ENCODE measurements around the gene TRIO.

The TRIO gene

DNA sequence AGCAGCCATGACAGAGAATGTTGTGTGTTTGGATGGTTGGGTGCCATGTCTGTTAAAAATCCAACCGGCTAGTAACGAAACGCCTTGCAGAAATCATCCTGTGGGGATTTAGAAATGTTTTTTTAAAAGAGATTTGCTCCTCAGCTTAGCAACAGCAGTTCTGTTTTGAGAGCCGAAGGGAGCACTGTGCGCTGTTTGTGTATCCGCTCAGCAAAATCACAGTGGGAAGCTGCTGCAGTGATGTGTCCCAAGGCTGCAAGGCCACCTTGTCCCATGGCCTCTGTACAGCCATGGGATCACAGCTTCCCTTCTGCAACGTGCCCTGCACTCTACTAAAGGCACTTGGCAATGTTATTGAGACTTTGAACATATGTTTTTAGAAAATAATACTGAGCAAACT lies 40.9 kb downstream of the TRIO start:
- peak overlapping the region in 1 of 2 donors; percentile 45 for H3K4me3 ChIP-seq (ENCODE audit: low read depth in 1 of 2, low read length in 2 of 2)
- peak overlapping the region; percentile 32 for H3K9ac ChIP-seq (ENCODE audit: low read length)
- H3K27ac ChIP-seq (ENCODE audit: low read depth, low read length) = peak overlapping the region; percentile 92
- H3K27me3 ChIP-seq (ENCODE audit: control insufficient read depth in 1 of 2, insufficient read depth in 2 of 2, low read length in 2 of 2) = no peaks in the 10 kb centered on the region
- peaks cover 77% of the 10 kb centered on the region for H3K4me1 ChIP-seq (ENCODE audit: insufficient read depth, low read length)
- H3K9me3 ChIP-seq (ENCODE audit: low read length) = no peaks in the 10 kb centered on the region
- H3K36me3 ChIP-seq (ENCODE audit: insufficient read depth, low read length) = no peaks in the 10 kb centered on the region

GRCh38 chr5:14184725-14185124 lies 41.6 kb downstream of the TRIO start:
- Histone ChIP-seq H3K27ac (ENCODE audit: low read depth, low read length) (peak overlapping the region; percentile 92), H3K9me3 (ENCODE audit: low read length) (no peaks in the 10 kb centered on the region), H3K4me3 (ENCODE audit: low read depth in 1 of 2, low read length in 2 of 2) (peak overlapping the region in 1 of 2 donors; percentile 45), H3K36me3 (ENCODE audit: insufficient read depth, low read length) (no peaks in the 10 kb centered on the region), H3K9ac (ENCODE audit: low read length) (no peak overlapping the region), H3K27me3 (ENCODE audit: control insufficient read depth in 1 of 2, insufficient read depth in 2 of 2, low read length in 2 of 2) (no peaks in the 10 kb centered on the region), H3K4me1 (ENCODE audit: insufficient read depth, low read length) (peaks cover 80% of the 10 kb centered on the region)

DNA sequence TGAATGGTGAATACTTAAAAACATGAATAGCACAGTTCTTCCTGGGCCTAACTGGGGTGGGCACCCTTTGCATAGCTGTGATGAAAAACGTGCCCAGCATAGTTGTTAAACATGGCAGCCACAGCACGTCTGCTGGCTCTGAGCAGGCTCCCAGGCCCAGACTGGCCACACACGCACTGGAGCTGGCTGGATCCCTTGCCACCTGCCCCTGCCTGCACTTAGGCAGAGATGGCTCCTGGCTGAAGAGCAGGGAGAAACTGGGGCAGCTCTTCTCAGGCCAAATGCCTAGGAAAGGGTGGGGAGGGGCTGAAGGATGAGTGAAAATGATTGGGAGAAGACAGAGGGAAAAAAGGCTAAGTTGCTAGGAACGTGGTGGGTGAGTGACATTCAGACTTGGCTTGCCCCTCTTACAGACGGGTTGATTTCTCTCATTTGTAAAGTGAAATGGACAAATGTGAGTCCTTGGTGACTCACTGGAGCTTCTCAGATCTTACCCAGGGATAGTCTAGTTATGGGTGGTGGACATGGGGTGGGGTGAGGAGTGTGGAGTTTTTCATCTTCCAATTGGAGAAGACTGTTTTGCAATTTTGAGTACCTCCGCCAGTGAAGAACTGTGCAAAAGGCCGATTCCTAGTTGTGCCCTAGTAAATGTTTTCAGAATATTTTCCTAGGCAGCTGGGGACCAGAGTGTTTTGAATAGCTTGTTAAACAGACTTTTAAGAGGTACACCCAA lies 42.4 kb downstream of the TRIO start:
- H3K36me3 ChIP-seq (ENCODE audit: insufficient read depth, low read length) = no peaks in the 10 kb centered on the region
- H3K27me3 ChIP-seq (ENCODE audit: control insufficient read depth in 1 of 2, insufficient read depth in 2 of 2, low read length in 2 of 2) = no peaks in the 10 kb centered on the region
- no peaks in the 10 kb centered on the region for H3K9me3 ChIP-seq (ENCODE audit: low read length)
- peak overlapping the region in 1 of 2 donors; percentile 16 for H3K4me3 ChIP-seq (ENCODE audit: low read depth in 1 of 2, low read length in 2 of 2)
- H3K9ac ChIP-seq (ENCODE audit: low read length) = no peak overlapping the region
- peaks cover 82% of the 10 kb centered on the region for H3K4me1 ChIP-seq (ENCODE audit: insufficient read depth, low read length)
- peak overlapping the region; percentile 92 for H3K27ac ChIP-seq (ENCODE audit: low read depth, low read length)

DNA sequence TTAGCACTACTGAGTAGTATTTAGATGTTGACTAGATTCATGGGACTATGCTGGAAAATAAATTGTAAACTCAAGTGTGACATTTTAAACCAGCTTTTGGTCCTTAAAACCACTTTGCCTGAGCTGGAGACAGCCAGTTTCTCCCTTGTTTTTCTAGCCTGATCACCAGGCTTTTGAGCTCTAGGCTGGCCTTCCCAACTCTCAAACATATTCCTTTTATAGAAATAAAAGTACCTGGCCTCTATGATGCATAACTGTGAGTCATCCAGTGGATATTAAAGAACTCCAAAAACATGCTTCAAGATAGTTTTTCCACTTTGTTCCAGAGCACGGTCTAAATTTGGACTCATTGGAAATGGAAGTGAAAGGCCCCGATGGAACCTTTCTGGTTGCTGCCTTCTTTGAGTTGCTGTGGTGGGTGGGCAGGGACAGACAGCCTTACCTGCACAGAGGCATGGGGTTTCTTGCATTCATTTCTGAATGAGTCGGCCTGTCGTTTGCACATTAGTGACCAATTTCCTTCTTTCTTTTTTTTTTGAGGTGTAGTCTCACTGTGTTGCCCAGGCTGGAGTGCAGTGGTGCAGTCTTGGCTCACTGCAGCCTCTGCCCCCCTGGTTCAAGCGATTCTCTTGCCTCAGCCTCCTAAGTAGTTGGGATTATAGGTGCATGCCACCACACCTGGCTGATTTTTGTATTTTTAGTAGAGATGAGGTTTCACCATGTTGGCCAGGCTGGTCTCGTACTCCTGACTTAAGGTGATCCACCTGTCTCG lies 43.1 kb downstream of the TRIO start:
- no peaks in the 10 kb centered on the region for H3K36me3 ChIP-seq (ENCODE audit: insufficient read depth, low read length)
- H3K27me3 ChIP-seq (ENCODE audit: control insufficient read depth in 1 of 2, insufficient read depth in 2 of 2, low read length in 2 of 2) = no peaks in the 10 kb centered on the region
- no peak overlapping the region for H3K9ac ChIP-seq (ENCODE audit: low read length)
- H3K4me3 ChIP-seq (ENCODE audit: low read depth in 1 of 2, low read length in 2 of 2) = peak overlapping the region in 1 of 2 donors; percentile 16
- peaks cover 85% of the 10 kb centered on the region for H3K4me1 ChIP-seq (ENCODE audit: insufficient read depth, low read length)
- no peaks in the 10 kb centered on the region for H3K9me3 ChIP-seq (ENCODE audit: low read length)
- peak overlapping the region; percentile 92 for H3K27ac ChIP-seq (ENCODE audit: low read depth, low read length)

DNA sequence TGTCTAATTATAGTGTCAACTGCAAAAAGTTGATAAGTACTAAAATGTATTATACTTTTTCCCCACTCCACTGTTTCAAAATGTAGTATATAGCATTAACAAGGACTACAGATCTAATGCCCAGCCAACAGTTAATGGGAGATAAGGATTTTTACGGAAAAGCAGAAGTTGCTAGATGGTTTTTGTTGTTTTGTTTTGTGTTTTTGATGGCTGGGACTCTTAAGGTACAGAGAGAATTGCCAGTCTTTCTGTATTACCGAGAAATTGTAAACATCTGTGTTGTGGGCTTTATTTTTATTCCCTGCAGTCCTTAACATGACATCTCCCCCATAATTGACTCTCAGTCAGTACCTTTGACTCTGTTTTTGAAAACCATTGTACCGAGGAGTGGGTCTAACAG lies 44.0 kb downstream of the TRIO start:
- Histone ChIP-seq H3K4me1 (ENCODE audit: insufficient read depth, low read length) (peaks cover 76% of the 10 kb centered on the region), H3K27ac (ENCODE audit: low read depth, low read length) (peak overlapping the region; percentile 41), H3K4me3 (ENCODE audit: low read depth in 1 of 2, low read length in 2 of 2) (no peak overlapping the region)

GRCh38 chr5:14187660-14188059 lies 44.5 kb downstream of the TRIO start:
- no peaks in the 10 kb centered on the region for H3K27me3 ChIP-seq (ENCODE audit: control insufficient read depth in 1 of 2, insufficient read depth in 2 of 2, low read length in 2 of 2)
- no peak overlapping the region for H3K4me3 ChIP-seq (ENCODE audit: low read depth in 1 of 2, low read length in 2 of 2)
- H3K27ac ChIP-seq (ENCODE audit: low read depth, low read length) = peak overlapping the region; percentile 66
- no peaks in the 10 kb centered on the region for H3K9me3 ChIP-seq (ENCODE audit: low read length)
- no peak overlapping the region for H3K9ac ChIP-seq (ENCODE audit: low read length)
- no peaks in the 10 kb centered on the region for H3K36me3 ChIP-seq (ENCODE audit: insufficient read depth, low read length)
- peaks cover 71% of the 10 kb centered on the region for H3K4me1 ChIP-seq (ENCODE audit: insufficient read depth, low read length)

More for the DNA sequence above, 44.0 kb downstream of the TRIO start:
- Histone ChIP-seq H3K9me3 (ENCODE audit: low read length) (no peaks in the 10 kb centered on the region), H3K27me3 (ENCODE audit: control insufficient read depth in 1 of 2, insufficient read depth in 2 of 2, low read length in 2 of 2) (no peaks in the 10 kb centered on the region), H3K36me3 (ENCODE audit: insufficient read depth, low read length) (no peaks in the 10 kb centered on the region), H3K9ac (ENCODE audit: low read length) (no peak overlapping the region)

DNA sequence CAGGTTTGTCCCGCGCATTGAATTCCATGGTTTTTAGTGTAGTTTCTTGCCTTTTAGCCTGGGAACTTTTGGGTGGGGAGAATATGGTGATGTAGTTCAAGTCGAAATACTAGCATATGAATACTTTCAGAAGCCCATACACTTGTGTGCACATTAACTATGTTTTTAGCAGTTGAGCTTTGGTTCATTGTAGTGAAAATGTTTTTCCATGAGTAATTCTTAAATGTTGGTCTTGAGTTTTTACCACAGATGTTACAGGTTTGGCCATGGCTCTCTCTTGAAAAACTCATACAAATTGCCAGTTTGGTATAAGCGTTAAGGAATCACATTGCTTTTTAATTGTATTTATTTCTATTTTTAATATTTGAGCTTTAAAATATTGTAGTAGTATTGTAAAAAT lies 45.6 kb downstream of the TRIO start:
- Histone ChIP-seq H3K27ac (ENCODE audit: low read depth, low read length) (peak overlapping the region; percentile 57), H3K4me1 (ENCODE audit: insufficient read depth, low read length) (peaks cover 70% of the 10 kb centered on the region), H3K9me3 (ENCODE audit: low read length) (no peaks in the 10 kb centered on the region), H3K27me3 (ENCODE audit: control insufficient read depth in 1 of 2, insufficient read depth in 2 of 2, low read length in 2 of 2) (no peaks in the 10 kb centered on the region), H3K36me3 (ENCODE audit: insufficient read depth, low read length) (no peaks in the 10 kb centered on the region), H3K9ac (ENCODE audit: low read length) (peak overlapping the region; percentile 1), H3K4me3 (ENCODE audit: low read depth in 1 of 2, low read length in 2 of 2) (no peak overlapping the region)

DNA sequence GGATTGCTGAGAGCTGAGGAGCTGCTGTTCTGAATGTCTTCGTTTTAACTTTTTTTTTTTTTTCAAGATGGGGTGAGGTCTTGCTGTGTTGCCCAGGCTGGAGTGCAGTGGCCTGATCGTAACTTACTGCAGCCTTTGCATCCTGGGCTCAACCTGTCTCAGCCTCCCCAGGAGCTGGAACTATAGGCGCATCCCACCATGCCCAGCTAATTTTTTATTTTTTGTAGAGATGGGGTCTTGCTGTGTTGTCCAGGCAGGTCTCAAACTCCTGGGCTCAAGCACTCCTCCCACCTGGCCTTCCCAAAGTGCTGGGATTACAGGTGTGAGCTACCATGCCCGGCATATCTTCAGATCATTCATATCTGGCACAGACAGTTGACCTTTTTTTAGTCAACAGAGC lies 46.5 kb downstream of the TRIO start:
- no peak overlapping the region for H3K4me3 ChIP-seq (ENCODE audit: low read depth in 1 of 2, low read length in 2 of 2)
- H3K27me3 ChIP-seq (ENCODE audit: control insufficient read depth in 1 of 2, insufficient read depth in 2 of 2, low read length in 2 of 2) = no peaks in the 10 kb centered on the region
- no peak overlapping the region for H3K9ac ChIP-seq (ENCODE audit: low read length)
- H3K9me3 ChIP-seq (ENCODE audit: low read length) = no peaks in the 10 kb centered on the region
- no peaks in the 10 kb centered on the region for H3K36me3 ChIP-seq (ENCODE audit: insufficient read depth, low read length)
- H3K4me1 ChIP-seq (ENCODE audit: insufficient read depth, low read length) = peaks cover 64% of the 10 kb centered on the region
- H3K27ac ChIP-seq (ENCODE audit: low read depth, low read length) = peak overlapping the region; percentile 57

DNA sequence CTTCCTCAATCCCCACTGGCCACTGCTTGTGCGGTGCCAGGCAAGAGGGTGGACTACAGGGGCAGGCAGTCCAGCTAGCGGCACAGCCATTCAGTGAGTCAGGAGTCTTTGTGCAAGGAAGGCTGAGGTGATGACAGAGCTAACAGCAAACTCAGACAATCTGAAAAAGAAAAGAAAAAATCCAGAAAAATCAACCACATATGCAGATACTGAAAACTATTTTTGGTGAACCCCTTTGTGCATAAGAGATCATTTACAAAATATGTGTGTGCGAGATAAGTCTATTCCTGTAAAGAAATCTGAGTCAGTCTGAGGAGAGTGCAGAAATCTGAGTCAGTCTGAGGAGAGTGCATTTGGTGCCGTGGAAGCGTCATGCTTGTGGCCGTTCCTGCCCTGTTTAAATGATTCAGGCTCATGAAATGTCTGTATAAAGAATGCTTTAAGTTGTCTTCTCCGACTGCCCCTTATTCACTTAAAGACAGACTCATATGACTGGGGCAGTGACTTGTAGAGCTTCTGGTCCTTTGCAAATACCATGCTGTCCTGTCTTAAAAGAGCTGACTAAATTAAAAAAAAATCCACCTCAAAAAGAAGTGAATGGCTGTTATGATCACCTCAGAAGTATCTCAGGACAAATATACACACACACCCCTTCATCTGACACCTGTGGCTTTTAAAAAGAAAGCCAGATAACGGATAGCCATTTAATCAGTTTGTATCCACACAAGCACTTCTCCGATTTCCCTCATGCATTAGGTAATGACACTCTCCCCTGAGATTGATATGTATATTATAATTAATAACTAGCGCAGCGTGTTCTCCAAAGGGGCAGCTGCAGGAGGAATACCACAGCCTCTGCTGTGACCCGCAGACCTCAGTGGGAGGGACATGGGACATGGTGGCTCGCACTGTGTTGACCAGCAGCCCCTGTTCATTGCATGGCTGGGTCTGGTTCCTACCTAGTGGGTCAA lies 47.3 kb downstream of the TRIO start:
- H3K4me1 ChIP-seq (ENCODE audit: insufficient read depth, low read length) = peaks cover 56% of the 10 kb centered on the region
- H3K9me3 ChIP-seq (ENCODE audit: low read length) = no peaks in the 10 kb centered on the region
- no peak overlapping the region for H3K9ac ChIP-seq (ENCODE audit: low read length)
- no peaks in the 10 kb centered on the region for H3K36me3 ChIP-seq (ENCODE audit: insufficient read depth, low read length)
- peak overlapping the region; percentile 46 for H3K27ac ChIP-seq (ENCODE audit: low read depth, low read length)
- no peak overlapping the region for H3K4me3 ChIP-seq (ENCODE audit: low read depth in 1 of 2, low read length in 2 of 2)
- H3K27me3 ChIP-seq (ENCODE audit: control insufficient read depth in 1 of 2, insufficient read depth in 2 of 2, low read length in 2 of 2) = no peaks in the 10 kb centered on the region

DNA sequence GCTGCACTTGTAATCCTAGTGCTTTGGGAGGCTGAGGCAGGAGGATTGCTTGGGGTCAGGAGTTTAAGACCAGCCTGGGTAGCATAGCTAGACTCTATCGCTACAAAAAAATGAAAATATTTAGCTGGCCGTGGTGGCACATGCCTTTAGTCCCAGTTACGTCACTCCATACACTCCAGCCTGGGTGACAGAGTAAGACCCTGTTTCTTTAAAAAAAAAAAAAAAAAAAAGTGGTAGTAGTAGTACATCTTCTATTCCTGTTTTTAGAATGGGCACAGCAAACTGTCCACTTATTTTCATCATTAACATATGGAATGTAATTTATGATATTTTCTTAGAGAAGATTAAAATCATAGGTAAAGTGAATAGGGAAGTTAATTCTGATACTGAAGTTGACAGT lies 48.2 kb downstream of the TRIO start:
- Histone ChIP-seq H3K9ac (ENCODE audit: low read length) (no peak overlapping the region), H3K27ac (ENCODE audit: low read depth, low read length) (peak overlapping the region; percentile 46), H3K9me3 (ENCODE audit: low read length) (no peaks in the 10 kb centered on the region), H3K4me1 (ENCODE audit: insufficient read depth, low read length) (peaks cover 48% of the 10 kb centered on the region), H3K27me3 (ENCODE audit: control insufficient read depth in 1 of 2, insufficient read depth in 2 of 2, low read length in 2 of 2) (no peaks in the 10 kb centered on the region), H3K36me3 (ENCODE audit: insufficient read depth, low read length) (no peaks in the 10 kb centered on the region), H3K4me3 (ENCODE audit: low read depth in 1 of 2, low read length in 2 of 2) (no peak overlapping the region)

GRCh38 chr5:14193496-14193895 lies 50.4 kb downstream of the TRIO start:
- Histone ChIP-seq H3K4me1 (ENCODE audit: insufficient read depth, low read length) (peaks cover 46% of the 10 kb centered on the region), H3K27ac (ENCODE audit: low read depth, low read length) (no peak overlapping the region), H3K9me3 (ENCODE audit: low read length) (no peaks in the 10 kb centered on the region), H3K9ac (ENCODE audit: low read length) (no peak overlapping the region), H3K4me3 (ENCODE audit: low read depth in 1 of 2, low read length in 2 of 2) (no peak overlapping the region), H3K27me3 (ENCODE audit: control insufficient read depth in 1 of 2, insufficient read depth in 2 of 2, low read length in 2 of 2) (no peaks in the 10 kb centered on the region), H3K36me3 (ENCODE audit: insufficient read depth, low read length) (no peaks in the 10 kb centered on the region)

All from muscle layer of colon (tissue), 2 donors.